HepG2 (cell line): ENCODE data around the gene CRHBP. TPM values are rescaled to one million over a fixed set of nuclear protein-coding genes. Genes with fewer than 3 reads are reported as not detected.
"Not testable (repeated sequence)": the region's sequence is repeated elsewhere in the genome, so short reads cannot be mapped to it uniquely, and the experiment has no call there.

Experiments
- ATAC-seq: fragments of 200-7000 bp; cut with Tn5 transposase; 3 replicates; pipeline ENCODE4 v1.9.1; 2020; ENCODE audit warnings: mild to moderate bottlenecking, moderate library complexity
- BruUV-seq: library from RNA; stranded (reverse); fragments of 400-500 nt; replicated peaks from 2 replicates; lab custom pipeline; 2021; lab: Mats Ljungman, UMichigan
- CTCF ChIA-PET: fragments of 300-600 bp; formaldehyde crosslinking; extraction: SDS; loops from one replicate; lab custom pipeline; 2021; ENCODE audit warnings: low total read pairs, inconsistent platforms, low intra/inter-chr PET ratio; lab: Yijun Ruan, JAX
- POLR2A ChIA-PET: fragments of 350-600 bp; sonication (Branson Sonifier 250); formaldehyde crosslinking; loops from one replicate; lab custom pipeline; 2020; ENCODE audit warnings: antibody characterized with exemption, inconsistent platforms; lab: Yijun Ruan, JAX
- DNase-seq: peaks from one replicate; pipeline ENCODE4 v3.0.0-alpha.2; 2015; ENCODE audit warnings: low spot score
- FAIRE-seq: peaks from 3 replicates; lab custom pipeline; 2011; peaks lifted over from hg19 to GRCh38; lab: Jason Lieb, UNC
- H2AFZ ChIP-seq: one replicate; pipeline ENCODE4 v1.6.1; 2011; ENCODE audit warnings: low read length, inconsistent platforms
- H3K27ac ChIP-seq: fragments of 300-600 bp; 3 replicates; pipeline ENCODE4 v1.8.0; 2011; ENCODE audit warnings: mixed run types, mild to moderate bottlenecking, mixed read lengths, low read length, inconsistent platforms; ENCODE audit not compliant: insufficient read depth; ENCODE audit errors: extremely low read length
- H3K27me3 ChIP-seq, 2 experiments: fragments of 200-600 bp in 1 of 2; 2 replicates in 1 of 2; 3 replicates in 1 of 2; pipeline versions ENCODE4 v1.6.0 to v1.8.0; 2011; ENCODE audit warnings: low read length in 2 of 2, mild to moderate bottlenecking in 2 of 2, moderate library complexity in 2 of 2, inconsistent platforms in 1 of 2; ENCODE audit not compliant: insufficient read depth in 2 of 2, control insufficient read depth in 1 of 2
- H3K36me3 ChIP-seq, 2 experiments: fragments of 200-600 bp in 1 of 2; replicated peaks in 1 of 2; 2 replicates in 1 of 2; 3 replicates in 1 of 2; pipeline versions ENCODE4 v1.5.1 to v1.8.0; 2011; ENCODE audit warnings: low read length in 2 of 2, inconsistent platforms in 1 of 2; ENCODE audit not compliant: insufficient read depth in 2 of 2, control insufficient read depth in 1 of 2
- H3K4me1 ChIP-seq: 2 replicates; pipeline ENCODE4 v1.5.1; 2012; ENCODE audit warnings: low read length, inconsistent platforms; ENCODE audit not compliant: insufficient read depth
- H3K4me2 ChIP-seq: 2 replicates; pipeline ENCODE4 v1.6.0; 2011; ENCODE audit warnings: low read depth, low read length, inconsistent platforms
- H3K4me3 ChIP-seq, 3 experiments: fragments of 200-600 bp in 1 of 3; sonication (generic), shearing (Covaris generic) in 1 of 3; replicated peaks in 1 of 3; 2 replicates each; pipeline ENCODE4 v1.5.1; 2011 to 2016; ENCODE audit warnings: low read length in 3 of 3, inconsistent platforms in 2 of 3, low read depth in 2 of 3, mild to moderate bottlenecking in 2 of 3, control low read depth in 1 of 3, mixed read lengths in 1 of 3; ENCODE audit not compliant: insufficient read depth in 1 of 3
- H3K79me2 ChIP-seq: one replicate; pipeline ENCODE4 v1.6.1; 2011; ENCODE audit warnings: low read length, inconsistent platforms; ENCODE audit not compliant: insufficient read depth
- H3K9ac ChIP-seq: 2 replicates; pipeline ENCODE4 v1.6.0; 2011; ENCODE audit warnings: mild to moderate bottlenecking, low read depth, low read length, inconsistent platforms; ENCODE audit not compliant: insufficient read depth
- H3K9me3 ChIP-seq: 2 replicates; pipeline ENCODE4 v1.5.1; 2012; ENCODE audit warnings: mild to moderate bottlenecking, low read length
- H4K20me1 ChIP-seq: 2 replicates; pipeline ENCODE4 v1.6.0; 2011; ENCODE audit warnings: inconsistent platforms, mild to moderate bottlenecking, low read length, moderate library complexity; ENCODE audit not compliant: insufficient read depth
- CBX2 ChIP-seq, 2 experiments: fragments of 200-600 bp in 1 of 2; sonication (generic); formaldehyde crosslinking in 1 of 2; IDR thresholded peaks; 2 replicates each; pipeline versions ENCODE4 v1.7.0 to v1.8.1; 2018 to 2022; ENCODE audit warnings: low read depth in 2 of 2, low read length in 1 of 2, mild to moderate bottlenecking in 1 of 2, missing genetic modification reagents in 1 of 2
- CHD4 ChIP-seq: fragments of 200-600 bp; sonication (generic); IDR thresholded peaks from 2 replicates; pipeline ENCODE4 v1.7.0; 2017; ENCODE audit warnings: mild to moderate bottlenecking, low read length, borderline replicate concordance
- HNRNPK ChIP-seq: fragments of 200-400 bp; formaldehyde crosslinking; IDR thresholded peaks from 2 replicates; pipeline ENCODE4 v1.6.1; 2018; ENCODE audit warnings: low read length, low read depth, moderate library complexity, mild to moderate bottlenecking; ENCODE audit not compliant: poor library complexity, severe bottlenecking
- ISL2 ChIP-seq: sonication (generic); formaldehyde crosslinking; IDR thresholded peaks from 2 replicates; pipeline ENCODE4 v1.5.0; 2020; ENCODE audit warnings: missing genetic modification reagents
- KDM2A ChIP-seq: sonication (generic); formaldehyde crosslinking; IDR thresholded peaks from 2 replicates; pipeline ENCODE4 v1.4.0; 2020; ENCODE audit warnings: low read depth, missing genetic modification reagents, borderline replicate concordance
- RFX3 ChIP-seq: IDR thresholded peaks from 2 replicates; pipeline ENCODE4 v1.6.1; 2016; ENCODE audit warnings: missing biosample characterization, missing genetic modification reagents
- ZNF333 ChIP-seq: sonication (generic); formaldehyde crosslinking; IDR thresholded peaks from 2 replicates; pipeline ENCODE4 v1.4.0; 2020; ENCODE audit warnings: mild to moderate bottlenecking, missing genetic modification reagents, borderline replicate concordance
- ZNF558 ChIP-seq: sonication (generic); formaldehyde crosslinking; IDR thresholded peaks from 2 replicates; pipeline ENCODE4 v1.9.0; 2022; ENCODE audit warnings: mild to moderate bottlenecking, missing genetic modification reagents, borderline replicate concordance
- ZNF598 ChIP-seq: sonication (generic); formaldehyde crosslinking; IDR thresholded peaks from 2 replicates; pipeline ENCODE4 v1.5.1; 2020; ENCODE audit warnings: mild to moderate bottlenecking, missing genetic modification reagents, borderline replicate concordance
- WGBS: methylation state at CpG from one replicate; pipeline ENCODE4 v1.1.6; 2017; ENCODE audit warnings: low lambda C conversion rate; 5-methylcytosine and 5-hydroxymethylcytosine counted together
- in situ Hi-C: cut with HindIII; loops from 2 replicates; pipeline ENCODE4 v1.10.0; 2017; ENCODE audit warnings: low pct_unique_long_range_greater_than_20kb; ENCODE audit not compliant: extremely low pct_ligation_motif_present
- intact Hi-C: fragments of 100-400 bp; cut with micrococcal nuclease; formaldehyde crosslinking; loops from one replicate; pipeline ENCODE4 v1.10.0; 2022; ENCODE audit not compliant: unreplicated experiment
- polyA plus RNA-seq, 8 experiments: library from polyadenylated mRNA; depleted of rRNA in 3 of 8; stranded (reverse) in 7 of 8; unstranded in 1 of 8; fragments of >200 nt; fragmentation: Illumina TruSeq in 4 of 8; extraction: Trizol in 4 of 8; gene quantifications; 2 replicates each; pipeline versions ENCODE4 v1.2.1 to v1.2.3, GENCODE V29; 2011 to 2016; ENCODE audit warnings: low read depth in 4 of 8, missing spikeins in 1 of 8, mixed read lengths in 1 of 8; ENCODE audit not compliant: insufficient read depth in 1 of 8
- total RNA-seq, 5 experiments: library from RNA; depleted of rRNA; stranded (reverse); fragments of >200 nt; fragmentation: Illumina TruSeq; extraction: Trizol; gene quantifications; 2 replicates each; pipeline ENCODE4 v1.2.3, GENCODE V29; 2016; ENCODE audit warnings: low read depth in 1 of 5
- TF ChIP-seq, protein P1 (sequence below): sonication (generic); formaldehyde crosslinking; IDR thresholded peaks from 2 replicates; pipeline ENCODE4 v1.4.0; 2020; ENCODE audit warnings: missing genetic modification reagents

Gene CRHBP
- total and polyA plus RNA-seq, 2 of the 13 experiments (the other 11 are each of a cell fraction or from before 2014, with no cell fraction given): not detected

DNA sequence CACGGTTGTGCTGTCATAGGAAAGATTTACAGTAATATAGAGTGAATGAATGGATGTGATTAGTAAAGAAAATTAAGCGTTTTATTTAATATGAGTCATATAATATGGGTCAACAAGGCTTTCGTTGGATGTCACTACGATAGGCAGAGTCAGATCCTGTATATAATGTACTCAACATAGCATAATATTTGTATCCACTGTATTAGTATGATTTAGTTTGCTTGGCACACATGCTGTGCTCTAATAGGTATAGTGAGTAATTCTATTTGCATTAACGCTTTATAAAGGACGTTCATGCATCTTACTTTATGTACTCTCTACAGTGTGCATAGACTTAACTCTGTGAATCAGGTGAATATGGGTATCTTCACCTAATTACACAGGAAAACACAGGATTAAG, 41.5 kb downstream of the CRHBP start:
- no peak overlapping the region for H3K4me2 ChIP-seq
- TF ChIP-seq KDM2A (CRISPR knock-in tag): no peak
- TF ChIP-seq ISL2 (CRISPR knock-in tag): no peak
- TF ChIP-seq HNRNPK: no peak
- no peak for TF ChIP-seq CHD4
- TF ChIP-seq, protein P1, sequence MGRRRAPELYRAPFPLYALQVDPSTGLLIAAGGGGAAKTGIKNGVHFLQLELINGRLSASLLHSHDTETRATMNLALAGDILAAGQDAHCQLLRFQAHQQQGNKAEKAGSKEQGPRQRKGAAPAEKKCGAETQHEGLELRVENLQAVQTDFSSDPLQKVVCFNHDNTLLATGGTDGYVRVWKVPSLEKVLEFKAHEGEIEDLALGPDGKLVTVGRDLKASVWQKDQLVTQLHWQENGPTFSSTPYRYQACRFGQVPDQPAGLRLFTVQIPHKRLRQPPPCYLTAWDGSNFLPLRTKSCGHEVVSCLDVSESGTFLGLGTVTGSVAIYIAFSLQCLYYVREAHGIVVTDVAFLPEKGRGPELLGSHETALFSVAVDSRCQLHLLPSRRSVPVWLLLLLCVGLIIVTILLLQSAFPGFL: no peak
- TF ChIP-seq ZNF598 (CRISPR knock-in tag): no peak
- TF ChIP-seq RFX3 (CRISPR knock-in tag): no peak
- TF ChIP-seq ZNF558 (CRISPR knock-in tag): no peak
- TF ChIP-seq CBX2 (IDR thresholded peaks at IDR 0.05; ENCODE audit: low read depth, low read length): no peak
- no peak for TF ChIP-seq CBX2 (CRISPR knock-in tag; IDR thresholded peaks at IDR 0.05; ENCODE audit: low read depth)
- TF ChIP-seq ZNF333 (CRISPR knock-in tag): no peak
- H4K20me1 ChIP-seq: no peaks in the 10 kb centered on the region
- no peak overlapping the region for H3K4me3 ChIP-seq
- ATAC-seq (no peak), FAIRE-seq (no peak), DNase-seq (no peak)
- WGBS: 33% methylated on average over 6 of the region's 6 CpGs
- no peak overlapping the region for H2AFZ ChIP-seq
- no peaks in the 10 kb centered on the region for H3K36me3 ChIP-seq
- no peaks in the 10 kb centered on the region for H3K79me2 ChIP-seq
- H3K9me3 ChIP-seq: no peaks in the 10 kb centered on the region
- intact Hi-C loops (no loop called here), in situ Hi-C loops (no loop called here)
- H3K27me3 ChIP-seq: peaks cover 0 to 5% of the 10 kb centered on the region in 2 experiments; a peak in 1 of 5 replicates
- H3K4me1 ChIP-seq: no peaks in the 10 kb centered on the region
- ChIA-PET CTCF (no interaction called here), POLR2A (no interaction called here)
- no peak overlapping the region for H3K9ac ChIP-seq
- no TSS peak for BruUV-seq
- no peak overlapping the region for H3K27ac ChIP-seq

DNA sequence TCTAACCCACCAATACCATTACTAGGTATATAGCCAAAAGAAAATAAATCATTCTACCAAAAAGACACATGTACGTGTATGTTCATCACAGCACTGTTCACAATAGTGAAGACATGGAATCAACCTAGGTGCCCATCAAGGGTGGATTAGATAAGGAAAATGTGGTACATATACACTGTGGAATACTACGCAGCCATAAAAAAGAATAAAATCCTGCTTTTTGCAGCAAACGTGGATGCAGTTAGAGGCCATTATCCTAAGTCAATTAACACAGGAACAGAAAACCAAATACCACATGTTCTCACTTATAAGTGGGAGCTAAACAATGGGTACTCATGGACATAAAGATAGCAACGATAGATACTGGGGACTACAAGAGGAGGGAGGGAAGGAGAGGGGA, 45.4 kb downstream of the CRHBP start:
- POLR2A ChIA-PET, H3K79me2 ChIP-seq, DNase-seq, intact Hi-C loops, FAIRE-seq, H3K36me3 ChIP-seq, H4K20me1 ChIP-seq, CTCF ChIA-PET, H3K4me2 ChIP-seq, H3K4me3 ChIP-seq, H2AFZ ChIP-seq, H3K27ac ChIP-seq, H3K4me1 ChIP-seq, H3K9ac ChIP-seq, BruUV-seq, H3K9me3 ChIP-seq, ATAC-seq, H3K27me3 ChIP-seq, in situ Hi-C loops: not testable (repeated sequence)
- WGBS: 28% methylated on average over 4 of the region's 4 CpGs
